ENCODE results near the gene UMODL1.

The UMODL1 gene

DNA sequence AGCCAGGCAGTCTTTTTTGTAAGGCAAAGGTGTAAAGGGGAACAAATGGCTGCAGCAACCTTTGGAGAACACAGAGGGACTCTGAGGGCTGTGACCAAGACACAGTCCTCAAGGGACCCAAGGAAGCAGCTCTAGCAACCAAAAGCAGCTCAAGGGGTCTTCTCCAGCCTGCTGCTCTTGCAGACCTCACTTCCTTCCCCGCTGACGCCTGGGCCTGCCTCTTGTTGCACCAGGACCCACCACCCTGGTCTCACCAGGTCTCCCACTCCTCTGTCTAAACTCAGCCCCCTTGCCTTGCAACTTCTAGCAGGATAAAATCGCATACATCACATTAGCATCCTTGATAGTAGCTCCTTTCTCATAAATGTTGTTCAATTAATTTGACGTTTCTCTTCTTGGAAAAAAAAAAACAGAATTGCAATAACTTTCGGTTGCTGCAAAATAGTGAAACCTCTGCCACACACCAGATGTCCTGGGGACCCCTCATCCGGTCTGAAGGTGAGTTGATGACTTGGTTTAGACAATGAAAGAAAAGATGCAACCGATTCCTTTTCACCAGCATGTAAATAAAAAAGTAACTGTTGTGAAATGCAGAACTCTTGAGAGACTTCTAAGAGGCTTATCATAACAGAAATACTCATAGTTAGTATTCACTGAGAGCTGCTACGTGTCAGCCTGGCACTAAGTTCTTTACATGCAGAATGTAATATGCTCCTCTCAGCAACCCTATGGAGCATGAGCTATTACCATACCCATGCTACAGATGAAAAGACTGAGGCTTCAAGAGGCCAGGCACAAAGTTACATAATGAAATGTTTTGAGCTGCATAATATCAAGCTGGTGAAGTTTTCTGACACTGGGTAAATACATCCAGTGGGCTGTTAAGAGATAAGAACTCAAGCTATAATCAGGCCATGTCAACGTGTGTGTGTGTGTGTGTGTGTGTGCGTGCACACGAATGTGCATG lies 58.5 kb downstream of the UMODL1 start:
- no CpG with 5 or more reads among the region's 11 CpGs for WGBS (ENCODE audit: insufficient coverage, insufficient read length)

DNA sequence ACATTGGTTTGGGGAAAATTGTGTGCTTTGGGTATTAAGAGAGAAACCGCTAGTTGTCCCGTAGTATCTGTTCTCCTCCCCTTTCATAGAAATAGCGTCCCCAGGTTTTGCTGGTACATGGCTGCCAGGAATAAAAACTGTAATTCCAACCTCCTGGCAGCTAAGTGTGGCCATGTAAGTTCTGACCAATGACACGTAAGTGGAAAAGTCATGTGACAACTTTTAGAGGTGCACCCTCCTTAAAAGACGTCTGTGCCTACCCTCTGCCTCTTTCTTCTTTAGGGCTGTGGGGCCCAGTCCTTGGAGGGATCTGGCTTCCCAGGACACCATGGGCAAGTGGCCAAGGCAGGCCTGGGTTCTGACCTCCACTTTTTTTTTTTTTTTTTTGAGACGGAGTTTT lies 59.3 kb downstream of the UMODL1 start:
- WGBS (ENCODE audit: insufficient coverage, insufficient read length) = no CpG with 5 or more reads among the region's 6 CpGs
- H3K4me3 ChIP-seq (ENCODE audit: low read length) = no peak overlapping the region
- H3K36me3 ChIP-seq (ENCODE audit: control insufficient read depth, insufficient read depth, low read length) = no peaks in the 10 kb centered on the region
- no peak for DNase-seq (ENCODE audit: low read depth, low spot score)
- H3K9me3 ChIP-seq (ENCODE audit: control insufficient read depth, insufficient read depth, low read length) = no peaks in the 10 kb centered on the region
- H3K27me3 ChIP-seq (ENCODE audit: control insufficient read depth, insufficient read depth, low read length) = no peaks in the 10 kb centered on the region
- no peaks in the 10 kb centered on the region for H3K4me1 ChIP-seq (ENCODE audit: control insufficient read depth, insufficient read depth, low read length)
- no peak overlapping the region for H3K27ac ChIP-seq (ENCODE audit: low read length)

More for the DNA sequence above, 58.5 kb downstream of the UMODL1 start:
- Histone ChIP-seq H3K27ac (ENCODE audit: low read length) (no peak overlapping the region), H3K4me1 (ENCODE audit: control insufficient read depth, insufficient read depth, low read length) (no peaks in the 10 kb centered on the region), H3K27me3 (ENCODE audit: control insufficient read depth, insufficient read depth, low read length) (no peaks in the 10 kb centered on the region), H3K9me3 (ENCODE audit: control insufficient read depth, insufficient read depth, low read length) (no peaks in the 10 kb centered on the region), H3K36me3 (ENCODE audit: control insufficient read depth, insufficient read depth, low read length) (no peaks in the 10 kb centered on the region), H3K4me3 (ENCODE audit: low read length) (no peak overlapping the region)
- DNase-seq (ENCODE audit: low read depth, low spot score) = no peak

DNA sequence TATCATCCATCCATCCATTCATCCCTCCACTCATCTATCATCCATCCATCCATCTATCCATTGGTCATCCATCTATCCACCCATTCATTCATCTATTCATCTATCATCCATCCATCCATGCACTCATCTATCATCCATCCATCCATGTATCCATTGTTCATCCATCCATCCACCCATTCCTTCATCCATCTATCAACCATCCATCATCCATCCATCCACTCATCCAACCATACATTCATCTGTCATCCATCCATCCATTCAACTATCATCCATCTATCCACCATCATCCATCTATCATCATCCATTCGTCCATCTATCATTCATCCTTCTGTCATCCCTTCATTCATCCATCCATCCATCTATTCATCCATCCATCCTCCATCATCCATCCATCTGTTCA lies 61.1 kb downstream of the UMODL1 start:
- WGBS (ENCODE audit: insufficient coverage, insufficient read length) = 100% methylated on average over 1 of the region's 1 CpG
- no peaks in the 10 kb centered on the region for H3K4me1 ChIP-seq (ENCODE audit: control insufficient read depth, insufficient read depth, low read length)
- H3K9me3 ChIP-seq (ENCODE audit: control insufficient read depth, insufficient read depth, low read length) = no peaks in the 10 kb centered on the region
- no peaks in the 10 kb centered on the region for H3K27me3 ChIP-seq (ENCODE audit: control insufficient read depth, insufficient read depth, low read length)
- no peak overlapping the region for H3K27ac ChIP-seq (ENCODE audit: low read length)
- DNase-seq (ENCODE audit: low read depth, low spot score) = no peak
- no peaks in the 10 kb centered on the region for H3K36me3 ChIP-seq (ENCODE audit: control insufficient read depth, insufficient read depth, low read length)
- no peak overlapping the region for H3K4me3 ChIP-seq (ENCODE audit: low read length)

DNA sequence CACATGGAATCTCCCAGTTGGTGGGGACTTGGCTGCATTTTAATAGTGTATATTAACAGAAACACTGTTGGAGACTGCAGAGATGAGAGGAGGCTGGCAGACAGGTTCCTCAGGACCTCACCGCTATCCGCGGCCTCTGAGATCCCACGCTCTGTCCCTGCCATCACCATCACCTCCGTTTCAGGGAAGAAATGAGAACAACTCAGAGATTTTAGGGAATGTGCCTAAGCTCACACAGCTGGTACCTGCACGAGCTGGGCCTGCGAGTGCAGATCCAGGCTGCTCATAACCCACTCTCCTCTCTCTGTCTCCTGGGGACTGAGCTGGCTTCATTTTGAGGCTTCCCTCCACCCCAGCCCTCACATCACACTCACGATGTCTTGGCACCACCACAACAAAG lies 62.0 kb downstream of the UMODL1 start:
- Histone ChIP-seq H3K36me3 (ENCODE audit: control insufficient read depth, insufficient read depth, low read length) (no peaks in the 10 kb centered on the region), H3K4me1 (ENCODE audit: control insufficient read depth, insufficient read depth, low read length) (no peaks in the 10 kb centered on the region), H3K4me3 (ENCODE audit: low read length) (no peak overlapping the region), H3K27ac (ENCODE audit: low read length) (no peak overlapping the region), H3K9me3 (ENCODE audit: control insufficient read depth, insufficient read depth, low read length) (no peaks in the 10 kb centered on the region), H3K27me3 (ENCODE audit: control insufficient read depth, insufficient read depth, low read length) (no peaks in the 10 kb centered on the region)
- no peak for DNase-seq (ENCODE audit: low read depth, low spot score)
- no CpG with 5 or more reads among the region's 8 CpGs for WGBS (ENCODE audit: insufficient coverage, insufficient read length)

DNA sequence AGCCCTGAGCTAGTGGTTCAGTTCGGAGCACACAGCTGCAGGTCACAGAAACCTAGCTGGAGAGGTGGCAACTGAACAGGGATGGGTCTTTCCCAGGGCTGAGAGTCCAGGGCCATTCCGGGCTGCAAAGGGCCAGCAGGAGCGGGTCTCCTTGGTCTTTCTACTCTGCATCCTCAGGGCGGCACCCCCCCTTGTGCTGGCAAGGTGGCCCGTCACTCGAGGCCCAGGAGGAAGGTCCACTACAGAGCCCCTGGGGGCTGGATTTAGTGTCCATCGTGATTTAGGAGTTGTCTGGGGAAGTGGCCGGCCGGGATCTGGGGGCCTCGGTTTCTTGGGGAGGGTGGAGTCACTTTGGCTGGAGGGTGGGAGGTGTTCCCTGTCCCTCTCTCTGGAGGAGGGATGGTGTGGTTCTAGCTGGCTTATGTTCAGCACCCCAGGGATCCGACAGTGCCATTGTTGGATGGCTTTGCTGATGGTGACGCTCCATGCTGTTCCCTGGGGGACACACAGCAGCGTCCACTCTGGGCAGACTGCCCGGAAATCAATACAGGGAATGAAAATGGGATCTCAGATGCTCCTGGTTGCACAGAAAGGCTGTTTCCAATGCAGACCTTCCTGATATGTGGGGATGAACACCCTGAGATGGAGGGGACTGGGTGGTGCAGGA lies 64.4 kb downstream of the UMODL1 start:
- DNase-seq (ENCODE audit: low read depth, low spot score) = no peak
- H3K4me1 ChIP-seq (ENCODE audit: control insufficient read depth, insufficient read depth, low read length) = no peaks in the 10 kb centered on the region

DNA sequence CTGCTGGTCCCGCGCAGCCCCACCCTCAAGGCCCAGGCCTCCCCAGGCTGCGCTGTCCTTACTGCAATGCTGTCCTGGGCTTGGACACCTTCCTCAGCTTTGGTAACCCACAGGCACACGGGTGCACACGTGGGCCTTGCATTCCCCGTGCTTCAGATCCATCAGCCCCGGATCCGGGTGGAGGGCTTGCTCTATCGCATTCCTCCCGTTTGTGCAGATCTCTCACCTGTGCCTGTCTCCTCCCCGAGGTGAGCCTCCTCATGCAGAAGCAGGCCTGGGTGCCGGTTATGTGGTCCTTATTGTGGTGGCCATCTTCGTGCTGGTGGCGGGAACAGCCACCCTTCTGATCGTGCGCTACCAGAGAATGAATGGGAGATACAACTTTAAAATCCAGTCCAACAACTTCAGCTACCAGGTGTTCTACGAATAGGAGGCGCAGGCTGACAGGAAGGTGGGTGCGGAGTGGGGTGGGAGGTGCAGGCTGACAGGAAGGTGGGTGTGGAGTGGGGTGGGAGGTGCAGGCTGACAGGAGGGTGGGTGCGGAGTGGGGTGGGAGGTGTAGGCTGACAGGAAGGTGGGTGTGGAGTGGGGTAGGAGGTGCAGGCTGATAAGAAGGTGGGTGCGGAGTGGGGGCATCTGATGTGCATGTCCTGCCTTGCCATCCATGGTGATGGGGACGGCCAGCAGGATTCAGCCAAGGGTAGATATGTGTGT lies 66.2 kb downstream of the UMODL1 start:
- no peaks in the 10 kb centered on the region for H3K36me3 ChIP-seq (ENCODE audit: control insufficient read depth, insufficient read depth, low read length)
- H3K27ac ChIP-seq (ENCODE audit: low read length) = no peak overlapping the region
- no peaks in the 10 kb centered on the region for H3K27me3 ChIP-seq (ENCODE audit: control insufficient read depth, insufficient read depth, low read length)
- no CpG with 5 or more reads among the region's 22 CpGs for WGBS (ENCODE audit: insufficient coverage, insufficient read length)
- no peak overlapping the region for H3K4me3 ChIP-seq (ENCODE audit: low read length)
- no peak for DNase-seq (ENCODE audit: low read depth, low spot score)
- H3K4me1 ChIP-seq (ENCODE audit: control insufficient read depth, insufficient read depth, low read length) = no peaks in the 10 kb centered on the region
- H3K9me3 ChIP-seq (ENCODE audit: control insufficient read depth, insufficient read depth, low read length) = no peaks in the 10 kb centered on the region

More for the DNA sequence above, 64.4 kb downstream of the UMODL1 start:
- Histone ChIP-seq H3K9me3 (ENCODE audit: control insufficient read depth, insufficient read depth, low read length) (no peaks in the 10 kb centered on the region), H3K27me3 (ENCODE audit: control insufficient read depth, insufficient read depth, low read length) (no peaks in the 10 kb centered on the region), H3K27ac (ENCODE audit: low read length) (no peak overlapping the region), H3K36me3 (ENCODE audit: control insufficient read depth, insufficient read depth, low read length) (no peaks in the 10 kb centered on the region), H3K4me3 (ENCODE audit: low read length) (no peak overlapping the region)
- WGBS (ENCODE audit: insufficient coverage, insufficient read length) = no CpG with 5 or more reads among the region's 14 CpGs

DNA sequence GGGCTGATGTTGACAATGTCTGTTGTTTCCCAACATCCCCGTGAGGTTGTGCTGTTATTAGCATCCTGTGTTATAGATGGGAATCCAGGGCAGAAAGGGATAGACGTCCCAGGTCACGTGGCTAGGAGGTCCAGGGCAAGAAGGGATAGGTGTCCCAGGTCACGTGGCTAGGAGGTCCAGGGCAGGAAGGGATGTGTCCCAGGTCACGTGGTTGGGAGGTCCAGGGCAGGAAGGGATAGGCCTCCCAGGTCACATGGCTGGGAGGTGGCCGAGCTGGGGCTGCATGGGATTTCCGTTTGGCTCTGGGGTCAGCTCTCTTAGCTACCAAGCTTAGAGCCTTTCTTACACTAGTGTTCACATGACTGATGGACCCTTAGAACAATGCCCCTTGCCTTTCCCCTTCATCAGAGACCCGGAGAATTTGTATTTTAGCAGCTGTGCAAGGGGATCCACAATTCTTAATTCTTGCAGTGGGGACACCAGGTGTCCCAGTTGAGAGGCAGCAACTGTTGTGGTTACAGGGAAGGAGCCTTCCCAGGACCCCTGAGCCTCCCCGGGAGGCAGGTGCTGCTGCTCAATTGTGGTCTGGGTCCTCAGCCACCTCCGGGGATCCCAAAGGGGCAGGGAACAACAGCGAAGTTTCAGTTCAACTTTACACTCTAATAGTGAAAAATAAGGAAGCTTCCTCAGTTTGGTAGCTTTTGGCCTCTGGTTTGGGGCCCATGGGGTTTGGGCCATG lies 69.2 kb downstream of the UMODL1 start:
- H3K4me3 ChIP-seq (ENCODE audit: low read length) = no peak overlapping the region
- H3K4me1 ChIP-seq (ENCODE audit: control insufficient read depth, insufficient read depth, low read length) = no peaks in the 10 kb centered on the region
- no peak for DNase-seq (ENCODE audit: low read depth, low spot score)
- H3K36me3 ChIP-seq (ENCODE audit: control insufficient read depth, insufficient read depth, low read length) = no peaks in the 10 kb centered on the region
- H3K9me3 ChIP-seq (ENCODE audit: control insufficient read depth, insufficient read depth, low read length) = no peaks in the 10 kb centered on the region
- WGBS (ENCODE audit: insufficient coverage, insufficient read length) = no CpG with 5 or more reads among the region's 11 CpGs
- no peaks in the 10 kb centered on the region for H3K27me3 ChIP-seq (ENCODE audit: control insufficient read depth, insufficient read depth, low read length)
- no peak overlapping the region for H3K27ac ChIP-seq (ENCODE audit: low read length)

DNA sequence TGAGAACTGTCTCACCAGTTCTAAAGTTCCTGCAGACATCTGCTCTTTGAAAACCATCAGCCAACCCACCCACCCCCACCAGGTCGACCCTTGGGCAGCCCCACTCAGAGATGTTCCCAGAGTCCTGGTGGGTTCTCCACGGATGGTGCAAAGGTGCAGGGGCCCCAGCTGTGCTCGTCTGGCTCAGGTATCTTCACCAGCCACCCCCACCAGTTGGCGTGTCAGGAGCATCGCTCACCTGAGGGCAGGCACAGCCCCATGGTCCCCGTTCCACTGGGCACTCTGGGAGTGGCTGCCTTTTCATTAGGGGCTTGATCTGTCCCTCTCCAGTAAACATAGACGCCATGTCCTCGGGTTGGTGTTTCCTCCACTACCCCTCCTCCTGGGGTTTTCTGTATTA lies 70.5 kb downstream of the UMODL1 start:
- WGBS (ENCODE audit: insufficient coverage, insufficient read length) = no CpG with 5 or more reads among the region's 8 CpGs

DNA sequence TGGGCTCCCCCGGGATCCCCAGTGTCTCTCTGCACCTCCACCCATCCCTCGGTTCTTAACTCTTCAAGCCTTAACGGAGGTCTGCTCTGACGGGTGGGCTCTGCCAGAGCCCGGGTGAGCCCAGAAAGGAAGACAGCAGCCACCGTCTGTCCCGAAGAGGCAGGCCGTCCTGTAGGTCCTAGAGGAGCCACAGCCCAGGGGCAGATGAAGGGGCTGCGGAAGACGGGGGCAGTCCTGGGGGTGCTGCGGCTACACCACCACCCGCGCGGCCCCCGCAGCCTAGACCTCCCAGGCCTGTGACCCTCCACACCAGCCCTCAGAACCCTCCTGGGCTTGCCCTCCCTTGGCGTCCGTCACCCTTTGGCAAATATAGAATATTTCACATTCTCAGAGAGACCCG lies 71.0 kb downstream of the UMODL1 start:
- Histone ChIP-seq H3K9me3 (ENCODE audit: control insufficient read depth, insufficient read depth, low read length) (no peaks in the 10 kb centered on the region), H3K4me1 (ENCODE audit: control insufficient read depth, insufficient read depth, low read length) (no peaks in the 10 kb centered on the region), H3K27me3 (ENCODE audit: control insufficient read depth, insufficient read depth, low read length) (no peaks in the 10 kb centered on the region), H3K4me3 (ENCODE audit: low read length) (no peak overlapping the region), H3K27ac (ENCODE audit: low read length) (no peak overlapping the region), H3K36me3 (ENCODE audit: control insufficient read depth, insufficient read depth, low read length) (no peaks in the 10 kb centered on the region)
- whole genome bisulfite sequencing (ENCODE audit: insufficient coverage, insufficient read length) = no CpG with 5 or more reads among the region's 18 CpGs
- no peak for DNase-seq (ENCODE audit: low read depth, low spot score)

More for the DNA sequence above, 70.5 kb downstream of the UMODL1 start:
- Histone ChIP-seq H3K27me3 (ENCODE audit: control insufficient read depth, insufficient read depth, low read length) (no peaks in the 10 kb centered on the region), H3K36me3 (ENCODE audit: control insufficient read depth, insufficient read depth, low read length) (no peaks in the 10 kb centered on the region), H3K9me3 (ENCODE audit: control insufficient read depth, insufficient read depth, low read length) (no peaks in the 10 kb centered on the region), H3K27ac (ENCODE audit: low read length) (no peak overlapping the region), H3K4me3 (ENCODE audit: low read length) (no peak overlapping the region), H3K4me1 (ENCODE audit: control insufficient read depth, insufficient read depth, low read length) (no peaks in the 10 kb centered on the region)
- DNase-seq (ENCODE audit: low read depth, low spot score) = no peak

DNA sequence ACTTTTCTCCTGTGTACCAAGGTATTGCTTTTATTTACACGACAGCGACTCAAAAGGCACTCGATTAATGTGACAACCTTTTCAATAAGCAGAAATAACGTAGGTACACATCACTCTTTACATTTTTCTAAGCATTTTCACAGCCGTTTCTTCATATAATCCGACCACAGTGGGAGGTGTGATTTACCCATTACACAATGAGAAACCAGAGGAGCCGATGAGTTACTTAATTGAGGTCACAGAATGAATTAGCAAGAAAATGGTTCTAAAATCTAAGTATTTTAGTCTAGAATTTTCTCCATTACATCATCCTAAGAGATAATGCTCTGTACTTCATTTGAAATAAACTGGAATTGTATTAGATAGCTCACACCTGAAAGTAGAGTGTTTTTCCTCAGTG lies 71.5 kb downstream of the UMODL1 start:
- no peaks in the 10 kb centered on the region for H3K27me3 ChIP-seq (ENCODE audit: control insufficient read depth, insufficient read depth, low read length)

More for the DNA sequence above, 71.5 kb downstream of the UMODL1 start:
- no peak overlapping the region for H3K4me3 ChIP-seq (ENCODE audit: low read length)
- whole genome bisulfite sequencing (ENCODE audit: insufficient coverage, insufficient read length) = no CpG with 5 or more reads among the region's 7 CpGs
- no peaks in the 10 kb centered on the region for H3K36me3 ChIP-seq (ENCODE audit: control insufficient read depth, insufficient read depth, low read length)
- no peak overlapping the region for H3K27ac ChIP-seq (ENCODE audit: low read length)
- no peaks in the 10 kb centered on the region for H3K4me1 ChIP-seq (ENCODE audit: control insufficient read depth, insufficient read depth, low read length)
- H3K9me3 ChIP-seq (ENCODE audit: control insufficient read depth, insufficient read depth, low read length) = no peaks in the 10 kb centered on the region
- DNase-seq (ENCODE audit: low read depth, low spot score) = no peak
